Glomerular visceral epithelial cell (primary cell): ENCODE data around the gene PTAR1.
A peak's percentile ranks its signal among the peaks of the same experiment; 100 is the strongest.
"Not testable (repeated sequence)": the region's sequence is repeated elsewhere in the genome, so short reads cannot be mapped to it uniquely, and the experiment has no call there.

Source experiments
- DNase-seq: peaks from one replicate; pipeline ENCODE4 v3.0.0-alpha.2; 2016; ENCODE audit errors: extremely low spot score

PTAR1 gene, protein sequence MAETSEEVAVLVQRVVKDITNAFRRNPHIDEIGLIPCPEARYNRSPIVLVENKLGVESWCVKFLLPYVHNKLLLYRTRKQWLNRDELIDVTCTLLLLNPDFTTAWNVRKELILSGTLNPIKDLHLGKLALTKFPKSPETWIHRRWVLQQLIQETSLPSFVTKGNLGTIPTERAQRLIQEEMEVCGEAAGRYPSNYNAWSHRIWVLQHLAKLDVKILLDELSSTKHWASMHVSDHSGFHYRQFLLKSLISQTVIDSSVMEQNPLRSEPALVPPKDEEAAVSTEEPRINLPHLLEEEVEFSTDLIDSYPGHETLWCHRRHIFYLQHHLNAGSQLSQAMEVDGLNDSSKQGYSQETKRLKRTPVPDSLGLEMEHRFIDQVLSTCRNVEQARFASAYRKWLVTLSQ

DNA sequence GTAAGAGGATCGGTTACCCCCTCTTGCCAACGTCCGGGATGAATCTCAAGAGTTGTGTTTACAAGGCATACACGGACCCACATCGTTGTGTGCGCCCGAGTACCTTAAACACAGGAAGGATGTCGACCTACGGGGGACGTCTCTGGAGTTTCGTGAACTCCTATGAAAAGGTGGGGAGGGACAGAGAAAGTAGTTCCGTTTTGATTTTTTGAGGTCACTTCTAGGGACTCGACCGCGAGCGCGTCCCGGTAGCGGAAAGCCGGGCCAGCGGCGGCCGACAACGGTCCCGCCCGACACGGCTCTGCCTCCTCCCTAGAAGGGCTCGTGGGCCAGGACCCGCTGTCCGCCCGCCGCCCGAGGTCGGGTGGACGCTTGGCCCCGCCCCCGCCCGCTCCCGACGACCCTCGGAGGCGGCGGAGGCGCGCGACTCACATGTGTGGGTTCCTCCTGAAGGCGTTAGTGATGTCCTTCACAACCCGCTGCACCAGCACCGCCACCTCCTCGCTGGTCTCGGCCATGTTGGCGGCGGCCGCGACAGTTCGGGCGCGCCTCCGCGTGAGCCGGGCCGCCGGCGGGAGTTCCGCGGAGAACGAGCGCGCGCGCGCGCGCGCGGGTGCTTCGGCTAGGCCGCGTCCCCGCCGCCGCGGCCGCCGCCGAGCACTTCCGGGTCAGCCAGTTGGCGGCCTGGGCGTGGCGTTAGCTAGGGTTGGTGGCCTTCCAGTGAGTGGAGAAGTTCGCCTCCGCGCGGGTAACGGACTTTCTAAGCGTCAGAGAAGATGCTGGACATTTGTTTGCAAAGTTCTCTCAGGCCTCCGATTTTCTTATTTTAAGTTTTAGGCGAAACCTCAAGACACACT lies at the start of gene PTAR1:
PTAR1 (minus strand) TSS at position 591 of the 857 bp plus-strand sequence; CDS start at position 518, 73 bp downstream.
- peak; percentile 93 for DNase-seq

- peak; percentile 18 for DNase-seq
Observed at GRCh38 chr9:69809304-69809863, 49.6 kb upstream of the PTAR1 start.

DNA sequence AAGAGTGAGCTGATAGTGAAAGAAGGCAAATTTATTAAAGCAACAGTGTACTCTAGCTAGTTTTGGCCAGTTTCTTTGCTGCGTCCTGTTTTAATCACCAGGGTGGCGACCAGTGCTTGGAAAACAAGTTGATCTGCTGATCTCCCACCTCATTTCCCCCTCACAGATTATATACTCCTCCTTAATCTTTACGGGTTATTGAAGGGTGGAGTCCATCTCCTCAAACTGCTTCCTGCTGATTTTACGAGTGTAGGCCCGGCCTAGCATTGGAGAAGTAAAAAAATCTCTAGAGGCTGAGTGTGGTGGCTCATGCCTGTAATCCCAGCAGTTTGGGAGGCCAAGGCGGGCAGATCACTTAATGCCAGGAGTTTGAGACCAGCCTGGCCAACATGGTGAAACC lies 46.8 kb upstream of the PTAR1 start:
- DNase-seq: no peak

GRCh38 chr9:69805962-69806515 lies 46.2 kb upstream of the PTAR1 start:
- no peak for DNase-seq

GRCh38 chr9:69801989-69802388 lies 42.2 kb upstream of the PTAR1 start:
- DNase-seq: no peak

GRCh38 chr9:69800027-69800426 lies 40.2 kb upstream of the PTAR1 start:
- DNase-seq: not testable (repeated sequence)

DNA sequence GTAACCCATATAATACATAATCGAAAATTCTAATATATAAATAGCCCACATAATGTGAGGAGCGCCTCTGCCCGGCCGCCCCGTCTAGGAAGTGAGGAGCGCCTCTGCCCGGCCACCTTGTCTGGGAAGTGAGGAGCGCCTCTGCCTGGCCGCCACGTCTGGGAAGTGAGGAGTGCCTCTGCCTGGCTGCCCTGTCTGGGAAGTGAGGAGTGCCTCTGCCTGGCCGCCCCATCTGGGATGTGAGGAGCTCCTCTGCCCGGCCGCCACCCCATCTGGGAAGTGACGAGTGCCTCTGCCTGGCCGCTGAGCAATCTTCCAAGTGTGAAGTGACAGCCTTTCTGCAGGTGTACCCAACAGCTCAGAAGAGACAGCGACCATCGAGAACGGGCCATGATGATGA lies 39.7 kb upstream of the PTAR1 start:
- DNase-seq: not testable (repeated sequence)

- DNase-seq: no peak
Observed at GRCh38 chr9:69798744-69799143, 38.9 kb upstream of the PTAR1 start.

DNA sequence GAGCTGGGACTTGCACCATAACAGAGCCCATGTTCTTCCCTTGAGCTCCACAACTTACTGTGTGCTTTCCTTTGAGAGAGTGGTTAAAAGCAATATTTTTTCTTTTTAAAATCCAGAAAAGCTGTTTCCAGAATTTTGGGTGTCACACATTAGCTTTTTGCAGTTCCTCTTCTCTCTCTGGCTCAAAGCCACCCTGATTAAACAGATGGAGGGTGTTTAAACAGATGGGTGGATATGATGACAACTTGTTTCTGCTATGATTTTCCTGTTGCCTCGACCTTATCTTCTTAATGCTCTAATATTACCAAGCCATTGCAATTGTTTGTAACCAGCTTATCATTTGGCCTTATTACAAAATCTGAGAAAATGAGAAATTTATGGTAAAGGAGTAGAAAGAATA lies 37.9 kb upstream of the PTAR1 start:
- no peak for DNase-seq

- no peak for DNase-seq
Observed at GRCh38 chr9:69794356-69794755, 34.5 kb upstream of the PTAR1 start.

- peak; percentile 11 for DNase-seq
Observed at GRCh38 chr9:69785757-69786156, 25.9 kb upstream of the PTAR1 start.

GRCh38 chr9:69773258-69773657 lies 13.4 kb upstream of the PTAR1 start:
- no peak for DNase-seq

GRCh38 chr9:69771775-69772418 lies 12.1 kb upstream of the PTAR1 start:
- no peak for DNase-seq

DNA sequence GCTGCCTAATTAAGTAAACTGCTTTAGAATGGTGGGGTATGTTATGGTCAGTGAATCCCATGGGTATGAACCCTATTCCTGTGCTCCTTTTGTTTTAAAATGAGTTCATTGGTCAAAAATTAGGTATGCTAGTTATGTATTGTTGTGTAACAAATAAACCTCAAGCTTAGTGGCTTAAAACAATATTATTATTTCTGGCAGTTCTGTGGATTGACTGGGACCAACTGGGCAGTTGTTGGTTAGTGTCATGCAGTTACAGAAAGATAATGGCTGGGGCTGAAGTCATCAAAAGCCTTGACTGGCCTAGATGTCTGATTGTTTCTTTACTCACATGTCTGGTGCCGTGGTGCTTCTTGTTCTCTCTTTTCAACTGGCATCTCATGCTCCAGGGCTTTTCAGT lies 8.9 kb upstream of the PTAR1 start:
- DNase-seq: no peak

GRCh38 chr9:69768101-69768500 lies 8.3 kb upstream of the PTAR1 start:
- DNase-seq: no peak

DNA sequence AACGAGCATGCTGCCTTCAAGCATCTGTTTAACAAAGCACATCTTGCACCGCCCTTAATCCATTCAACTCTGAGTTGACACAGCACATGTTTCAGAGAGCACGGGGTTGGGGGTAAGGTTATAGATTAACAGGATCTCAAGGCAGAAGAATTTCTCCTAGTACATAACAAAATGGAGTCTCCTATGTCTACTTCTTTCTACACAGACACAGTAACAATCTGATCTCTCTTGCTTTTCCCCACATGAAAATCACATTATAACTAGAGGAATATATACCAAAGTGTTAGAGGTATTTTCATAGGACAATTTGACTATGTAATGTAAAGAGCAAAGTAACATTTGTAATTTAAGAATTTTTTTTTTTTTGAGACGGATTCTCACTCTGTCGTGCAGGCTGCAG lies 4.1 kb upstream of the PTAR1 start:
- not testable (repeated sequence) for DNase-seq

- no peak for DNase-seq
Observed at GRCh38 chr9:69762527-69762926, 2.7 kb upstream of the PTAR1 start.

DNA sequence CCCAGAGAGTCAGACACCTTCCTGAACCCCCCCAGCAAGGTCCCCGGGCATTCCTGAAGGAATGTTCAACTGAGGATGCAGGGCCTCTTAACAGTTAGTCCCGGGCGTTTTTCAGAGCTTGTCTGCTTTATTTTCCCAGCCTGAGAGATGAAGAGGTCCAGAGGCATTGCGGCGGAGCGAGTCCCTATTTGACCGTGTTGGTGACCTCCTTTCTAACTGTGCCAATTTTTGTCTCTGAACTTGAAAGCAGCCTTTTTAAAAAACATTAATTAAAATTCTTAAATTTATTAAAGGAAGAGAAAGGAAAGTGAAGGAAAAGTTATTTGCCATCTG lies 433 bp upstream of the PTAR1 start:
- no peak for DNase-seq

DNA sequence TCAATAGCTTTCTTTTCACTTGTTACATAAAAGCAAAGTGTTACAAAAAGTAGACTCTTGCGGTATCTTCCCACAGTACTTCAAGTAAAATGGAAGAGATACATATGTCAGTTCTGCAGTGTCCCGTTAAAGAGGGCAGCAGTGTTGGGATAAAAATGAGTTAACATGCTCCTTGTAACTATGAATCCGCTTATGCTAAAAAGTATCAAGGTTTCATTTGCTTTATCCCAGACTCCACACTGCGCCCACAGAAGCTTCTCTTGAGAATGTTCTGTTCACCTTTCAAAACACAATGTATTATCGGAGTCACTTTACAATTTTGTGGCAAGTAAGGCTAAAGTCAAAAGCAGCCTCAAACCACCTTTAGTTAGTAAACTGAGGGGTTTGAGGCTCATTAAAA lies 790 bp downstream of the PTAR1 start:
- peak; percentile 13 for DNase-seq

GRCh38 chr9:69757996-69758675 lies 1.7 kb downstream of the PTAR1 start:
- peak; percentile 7 for DNase-seq

- no peak for DNase-seq
Observed at GRCh38 chr9:69755205-69755604, 4.6 kb downstream of the PTAR1 start.
